ENCODE data around the gene MAN2A2.

The MAN2A2 gene

GRCh38 chr15:90866800-90867199 lies 36.3 kb upstream of the MAN2A2 start:
- TF ChIP-seq YY1 (IDR thresholded peaks at IDR 0.05; ENCODE audit: low read depth) (no peak), TEAD4 (IDR thresholded peaks at IDR 0.05) (no peak), CREB1 (IDR thresholded peaks at IDR 0.05; ENCODE audit: low read depth) (no peak), FOXM1 (IDR thresholded peaks at IDR 0.05; ENCODE audit: borderline replicate concordance, low read depth) (no peak), TCF12 (IDR thresholded peaks at IDR 0.05; ENCODE audit: low read depth) (no peak), NFIC (IDR thresholded peaks at IDR 0.05) (no peak), ZBTB7A (IDR thresholded peaks at IDR 0.05; ENCODE audit: low read depth) (no peak), TAF1 (IDR thresholded peaks at IDR 0.05; ENCODE audit: low read depth) (no peak), CEBPB (IDR thresholded peaks at IDR 0.05) (no peak), EP300 (IDR thresholded peaks at IDR 0.05; ENCODE audit: borderline replicate concordance) (no peak), EGR1 (IDR thresholded peaks at IDR 0.05) (no peak), RAD21 (IDR thresholded peaks at IDR 0.05; ENCODE audit: low read depth) (no peak)
- TF ChIP-seq, protein P1, sequence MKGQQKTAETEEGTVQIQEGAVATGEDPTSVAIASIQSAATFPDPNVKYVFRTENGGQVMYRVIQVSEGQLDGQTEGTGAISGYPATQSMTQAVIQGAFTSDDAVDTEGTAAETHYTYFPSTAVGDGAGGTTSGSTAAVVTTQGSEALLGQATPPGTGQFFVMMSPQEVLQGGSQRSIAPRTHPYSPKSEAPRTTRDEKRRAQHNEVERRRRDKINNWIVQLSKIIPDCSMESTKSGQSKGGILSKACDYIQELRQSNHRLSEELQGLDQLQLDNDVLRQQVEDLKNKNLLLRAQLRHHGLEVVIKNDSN (IDR thresholded peaks at IDR 0.05): no peak
- TF ChIP-seq, protein P2, sequence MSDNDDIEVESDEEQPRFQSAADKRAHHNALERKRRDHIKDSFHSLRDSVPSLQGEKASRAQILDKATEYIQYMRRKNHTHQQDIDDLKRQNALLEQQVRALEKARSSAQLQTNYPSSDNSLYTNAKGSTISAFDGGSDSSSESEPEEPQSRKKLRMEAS (IDR thresholded peaks at IDR 0.05): no peak
- TF ChIP-seq, protein P3, sequence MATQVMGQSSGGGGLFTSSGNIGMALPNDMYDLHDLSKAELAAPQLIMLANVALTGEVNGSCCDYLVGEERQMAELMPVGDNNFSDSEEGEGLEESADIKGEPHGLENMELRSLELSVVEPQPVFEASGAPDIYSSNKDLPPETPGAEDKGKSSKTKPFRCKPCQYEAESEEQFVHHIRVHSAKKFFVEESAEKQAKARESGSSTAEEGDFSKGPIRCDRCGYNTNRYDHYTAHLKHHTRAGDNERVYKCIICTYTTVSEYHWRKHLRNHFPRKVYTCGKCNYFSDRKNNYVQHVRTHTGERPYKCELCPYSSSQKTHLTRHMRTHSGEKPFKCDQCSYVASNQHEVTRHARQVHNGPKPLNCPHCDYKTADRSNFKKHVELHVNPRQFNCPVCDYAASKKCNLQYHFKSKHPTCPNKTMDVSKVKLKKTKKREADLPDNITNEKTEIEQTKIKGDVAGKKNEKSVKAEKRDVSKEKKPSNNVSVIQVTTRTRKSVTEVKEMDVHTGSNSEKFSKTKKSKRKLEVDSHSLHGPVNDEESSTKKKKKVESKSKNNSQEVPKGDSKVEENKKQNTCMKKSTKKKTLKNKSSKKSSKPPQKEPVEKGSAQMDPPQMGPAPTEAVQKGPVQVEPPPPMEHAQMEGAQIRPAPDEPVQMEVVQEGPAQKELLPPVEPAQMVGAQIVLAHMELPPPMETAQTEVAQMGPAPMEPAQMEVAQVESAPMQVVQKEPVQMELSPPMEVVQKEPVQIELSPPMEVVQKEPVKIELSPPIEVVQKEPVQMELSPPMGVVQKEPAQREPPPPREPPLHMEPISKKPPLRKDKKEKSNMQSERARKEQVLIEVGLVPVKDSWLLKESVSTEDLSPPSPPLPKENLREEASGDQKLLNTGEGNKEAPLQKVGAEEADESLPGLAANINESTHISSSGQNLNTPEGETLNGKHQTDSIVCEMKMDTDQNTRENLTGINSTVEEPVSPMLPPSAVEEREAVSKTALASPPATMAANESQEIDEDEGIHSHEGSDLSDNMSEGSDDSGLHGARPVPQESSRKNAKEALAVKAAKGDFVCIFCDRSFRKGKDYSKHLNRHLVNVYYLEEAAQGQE (IDR thresholded peaks at IDR 0.05; ENCODE audit: low read depth): no peak

DNA sequence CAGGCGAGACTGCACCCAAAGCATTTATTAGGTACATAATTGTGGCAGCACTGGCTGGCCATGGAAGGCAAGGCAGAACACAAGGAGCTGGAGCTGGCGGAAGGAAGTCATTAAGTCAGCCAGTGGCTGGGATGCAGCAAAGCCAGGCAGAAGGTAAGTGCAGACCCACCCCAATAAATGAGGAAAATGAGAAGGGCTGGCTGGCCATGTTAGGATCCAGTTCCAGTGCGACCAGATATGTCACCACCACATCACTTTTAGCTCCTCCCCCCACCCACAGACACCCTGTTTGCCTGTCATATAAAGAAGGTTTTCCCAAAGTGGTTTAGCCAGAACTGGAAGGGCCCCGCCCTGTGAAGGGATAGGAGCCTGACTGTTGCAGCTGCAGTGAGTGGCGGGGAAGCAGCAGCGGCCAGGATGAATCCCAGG lies 34.8 kb upstream of the MAN2A2 start, which contains the start of gene FURIN:
Gene FURIN (plus strand): TSS at position 328 of the 429 bp plus-strand sequence. CDS start 7,153 bp downstream, outside the sequence.
- TF ChIP-seq EGR1 (IDR thresholded peaks at IDR 0.05): 0 out of 2 replicates have a peak, but pooled peaks have one; percentile 6
- no peak for TF ChIP-seq FOXM1 (IDR thresholded peaks at IDR 0.05; ENCODE audit: borderline replicate concordance, low read depth)
- TF ChIP-seq, protein P1 (IDR thresholded peaks at IDR 0.05): no peak
- no peak for TF ChIP-seq NFIC (IDR thresholded peaks at IDR 0.05)

DNA sequence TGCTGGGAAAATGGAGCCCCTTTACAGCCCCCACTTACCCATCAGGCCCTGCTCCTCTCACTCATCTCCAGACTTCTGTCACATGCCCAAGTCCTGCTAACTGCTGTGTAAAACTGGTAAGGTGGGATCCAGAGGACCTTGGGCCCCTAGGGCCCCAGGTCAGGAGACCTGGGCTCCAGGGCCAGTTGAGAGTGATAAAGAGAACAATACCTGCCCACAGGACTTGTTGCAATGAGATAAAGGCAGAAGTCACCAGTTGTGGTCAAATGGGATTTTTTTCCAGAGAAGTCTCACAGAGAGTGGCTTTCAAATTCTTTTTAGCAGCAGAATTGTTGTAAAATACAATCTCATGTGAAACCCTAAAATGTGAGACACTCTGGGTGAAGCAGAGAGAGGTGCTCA lies 34.0 kb upstream of the MAN2A2 start:
- TF ChIP-seq, protein P1 (IDR thresholded peaks at IDR 0.05): no peak
- TF ChIP-seq CEBPB (IDR thresholded peaks at IDR 0.05) (no peak), EP300 (IDR thresholded peaks at IDR 0.05; ENCODE audit: borderline replicate concordance) (no peak), CREB1 (IDR thresholded peaks at IDR 0.05; ENCODE audit: low read depth) (no peak), ZBTB7A (IDR thresholded peaks at IDR 0.05; ENCODE audit: low read depth) (no peak), NFIC (IDR thresholded peaks at IDR 0.05) (no peak), FOXM1 (IDR thresholded peaks at IDR 0.05; ENCODE audit: borderline replicate concordance, low read depth) (no peak), TCF12 (IDR thresholded peaks at IDR 0.05; ENCODE audit: low read depth) (no peak), TEAD4 (IDR thresholded peaks at IDR 0.05) (no peak), YY1 (IDR thresholded peaks at IDR 0.05; ENCODE audit: low read depth) (no peak), EGR1 (IDR thresholded peaks at IDR 0.05) (no peak), TAF1 (IDR thresholded peaks at IDR 0.05; ENCODE audit: low read depth) (no peak), RAD21 (IDR thresholded peaks at IDR 0.05; ENCODE audit: low read depth) (no peak)
- TF ChIP-seq, protein P3 (IDR thresholded peaks at IDR 0.05; ENCODE audit: low read depth): no peak
- TF ChIP-seq, protein P2 (IDR thresholded peaks at IDR 0.05): no peak

- TF ChIP-seq, protein P1 (IDR thresholded peaks at IDR 0.05): no peak
- TF ChIP-seq EGR1 (IDR thresholded peaks at IDR 0.05): no peak
- TF ChIP-seq, protein P3 (IDR thresholded peaks at IDR 0.05; ENCODE audit: low read depth): no peak
- TF ChIP-seq ZBTB7A (IDR thresholded peaks at IDR 0.05; ENCODE audit: low read depth): peak; percentile 82
- no peak for TF ChIP-seq TEAD4 (IDR thresholded peaks at IDR 0.05)
- no peak; the same call in 1 of the 2 replicates for TF ChIP-seq TAF1 (IDR thresholded peaks at IDR 0.05; ENCODE audit: low read depth)
- no peak for TF ChIP-seq CREB1 (IDR thresholded peaks at IDR 0.05; ENCODE audit: low read depth)
- peak; percentile 42; the same call in 1 of the 2 replicates for TF ChIP-seq EP300 (IDR thresholded peaks at IDR 0.05; ENCODE audit: borderline replicate concordance)
- TF ChIP-seq CEBPB (IDR thresholded peaks at IDR 0.05): no peak
- TF ChIP-seq TCF12 (IDR thresholded peaks at IDR 0.05; ENCODE audit: low read depth): no peak; the same call in 1 of the 2 replicates
- TF ChIP-seq RAD21 (IDR thresholded peaks at IDR 0.05; ENCODE audit: low read depth): 0 out of 2 replicates have a peak, but pooled peaks have one; percentile 12
- no peak for TF ChIP-seq FOXM1 (IDR thresholded peaks at IDR 0.05; ENCODE audit: borderline replicate concordance, low read depth)
- no peak for TF ChIP-seq YY1 (IDR thresholded peaks at IDR 0.05; ENCODE audit: low read depth)
- TF ChIP-seq, protein P2 (IDR thresholded peaks at IDR 0.05): peak; percentile 52; the same call in 1 of the 2 replicates
- peak; percentile 41 for TF ChIP-seq NFIC (IDR thresholded peaks at IDR 0.05)
Measured at GRCh38 chr15:90869601-90870353, 33.3 kb upstream of the MAN2A2 start.
